ENCODE data around the gene GOLGA1. TPM values are rescaled to one million over a fixed set of nuclear protein-coding genes. Genes with fewer than 3 reads are reported as not detected.
"Not testable (repeated sequence)": the region's sequence is repeated elsewhere in the genome, so short reads cannot be mapped to it uniquely, and the experiment has no call there.

Gene GOLGA1
- total RNA-seq, 1 experiment from 2014 or later, result 17.3 TPM

GRCh38 chr9:124941679-124942561 is 1.0 kb upstream of the GOLGA1 start:
- peak; percentile 70 for DNase-seq (ENCODE audit: low read depth)

- DNase-seq (ENCODE audit: low read depth), result no peak
Measured at GRCh38 chr9:124940521-124940893, 376 bp downstream of the GOLGA1 start.

GRCh38 chr9:124939944-124940343 is 939 bp downstream of the GOLGA1 start:
- no peak for DNase-seq (ENCODE audit: low read depth)

- DNase-seq (ENCODE audit: low read depth), result peak; percentile 27
Measured at GRCh38 chr9:124934290-124934689, 6.6 kb downstream of the GOLGA1 start.

GRCh38 chr9:124932333-124932732 is 8.6 kb downstream of the GOLGA1 start:
- DNase-seq (ENCODE audit: low read depth), result no peak

GRCh38 chr9:124929464-124929863 is 11.4 kb downstream of the GOLGA1 start:
- no peak for DNase-seq (ENCODE audit: low read depth)

GRCh38 chr9:124928116-124928515 is 12.8 kb downstream of the GOLGA1 start:
- no peak for DNase-seq (ENCODE audit: low read depth)

- DNase-seq (ENCODE audit: low read depth), result not testable (repeated sequence)
Measured at GRCh38 chr9:124920394-124920793, 20.5 kb downstream of the GOLGA1 start.

GRCh38 chr9:124914753-124915405 is 26.0 kb downstream of the GOLGA1 start:
- no peak for DNase-seq (ENCODE audit: low read depth)

GRCh38 chr9:124913378-124913777 is 27.5 kb downstream of the GOLGA1 start:
- DNase-seq (ENCODE audit: low read depth), result no peak

- no peak for DNase-seq (ENCODE audit: low read depth)
Measured at GRCh38 chr9:124911766-124912165, 29.1 kb downstream of the GOLGA1 start.

GRCh38 chr9:124908098-124908497 is 32.8 kb downstream of the GOLGA1 start:
- DNase-seq (ENCODE audit: low read depth), result no peak

GRCh38 chr9:124906966-124907365 is 33.9 kb downstream of the GOLGA1 start:
- DNase-seq (ENCODE audit: low read depth), result no peak

GRCh38 chr9:124899845-124900244 is 41.0 kb downstream of the GOLGA1 start:
- DNase-seq (ENCODE audit: low read depth), result no peak

GRCh38 chr9:124897570-124898460 is 43.1 kb downstream of the GOLGA1 start:
- DNase-seq (ENCODE audit: low read depth), result no peak

GRCh38 chr9:124894741-124895170 is 46.1 kb downstream of the GOLGA1 start:
- peak; percentile 47 for DNase-seq (ENCODE audit: low read depth)

GRCh38 chr9:124894035-124894740 is 46.7 kb downstream of the GOLGA1 start:
- no peak for DNase-seq (ENCODE audit: low read depth)

- no peak for DNase-seq (ENCODE audit: low read depth)
Measured at GRCh38 chr9:124890179-124890578, 50.7 kb downstream of the GOLGA1 start.

- DNase-seq (ENCODE audit: low read depth), result no peak
Measured at GRCh38 chr9:124889006-124889405, 51.9 kb downstream of the GOLGA1 start.

GRCh38 chr9:124887832-124888231 is 53.1 kb downstream of the GOLGA1 start:
- DNase-seq (ENCODE audit: low read depth), result no peak

GRCh38 chr9:124886866-124887492 is 53.9 kb downstream of the GOLGA1 start:
- no peak for DNase-seq (ENCODE audit: low read depth)
